ENCODE data around the gene CLEC6A.
"Not testable (repeated sequence)": the region's sequence is repeated elsewhere in the genome, so short reads cannot be mapped to it uniquely, and the experiment has no call there.

CLEC6A gene

DNA sequence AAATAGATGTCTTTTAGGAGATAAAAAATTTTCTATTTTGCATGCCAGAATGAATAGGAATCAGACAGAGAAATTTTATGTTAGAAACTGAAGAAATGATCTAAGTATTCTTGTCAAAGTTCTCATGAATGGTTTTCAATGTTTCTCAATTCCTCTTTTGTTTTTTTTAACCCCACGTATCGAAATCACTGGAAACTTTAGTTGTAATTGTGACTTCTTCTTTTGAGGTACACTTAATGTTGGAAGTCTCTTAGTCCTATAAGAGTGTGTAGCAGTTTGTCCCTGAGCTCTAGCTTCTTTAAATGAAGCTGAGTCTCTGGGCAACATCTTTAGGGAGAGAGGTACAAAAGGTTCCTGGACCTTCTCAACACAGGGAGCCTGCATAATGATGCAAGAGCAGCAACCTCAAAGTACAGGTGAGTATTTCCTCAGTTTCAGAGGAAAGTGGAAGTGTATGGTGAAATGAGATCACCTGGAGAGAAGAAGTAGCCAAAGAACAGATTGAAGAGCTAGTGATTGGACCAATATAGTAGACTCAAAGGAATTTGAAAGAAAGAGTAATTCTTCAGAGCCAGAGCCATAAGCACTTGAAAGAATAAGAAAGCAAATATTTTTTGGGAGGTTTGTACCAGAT is at the start of gene CLEC6A:
CLEC6A (plus strand) TSS at position 236 of the 634 bp plus-strand sequence; CDS start at position 386, 150 bp downstream.
- no peak for DNase-seq (ENCODE audit: low read depth)

DNA sequence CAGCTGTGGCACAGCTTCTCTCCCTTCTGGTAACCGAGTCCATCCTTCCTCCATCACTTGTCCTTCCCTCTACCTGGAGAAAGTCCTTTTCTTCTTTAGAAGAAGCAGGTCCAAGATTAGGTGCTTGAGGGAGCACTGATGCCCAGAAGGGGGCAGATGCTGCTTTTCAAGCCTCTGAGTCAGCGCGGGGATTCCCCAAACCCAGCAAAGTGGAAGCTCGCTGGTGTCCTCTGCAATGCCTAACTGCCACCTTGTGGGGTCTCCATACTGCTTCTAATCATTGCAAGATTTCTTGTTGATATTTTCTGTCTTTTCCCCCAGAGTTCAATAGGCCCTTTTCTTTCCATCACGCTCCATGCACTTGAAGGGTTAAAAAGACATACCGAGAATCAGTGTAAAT is 36.2 kb upstream of the CLEC6A start:
- not testable (repeated sequence) for DNase-seq (ENCODE audit: low read depth)

DNA sequence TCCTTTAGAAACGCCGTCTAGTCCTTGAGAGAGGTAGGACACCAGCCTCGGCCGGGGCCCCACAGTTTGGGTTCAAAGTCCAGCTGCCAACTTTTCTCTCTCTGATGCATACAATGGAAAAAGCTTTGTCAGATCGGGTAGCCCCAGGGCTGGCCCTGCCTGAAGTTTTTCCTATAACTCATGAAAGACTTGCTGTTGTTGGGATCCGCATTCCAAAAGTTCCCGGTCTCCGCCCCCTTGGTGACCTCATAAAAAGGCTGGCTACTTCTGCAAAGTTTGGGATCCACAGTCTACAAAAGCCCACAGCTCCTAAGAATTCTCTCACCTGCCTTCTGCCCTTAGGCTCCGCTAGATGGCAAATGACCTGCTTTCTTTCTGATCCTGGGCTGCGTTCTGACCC is 35.3 kb upstream of the CLEC6A start:
- no peak for DNase-seq (ENCODE audit: low read depth)

DNA sequence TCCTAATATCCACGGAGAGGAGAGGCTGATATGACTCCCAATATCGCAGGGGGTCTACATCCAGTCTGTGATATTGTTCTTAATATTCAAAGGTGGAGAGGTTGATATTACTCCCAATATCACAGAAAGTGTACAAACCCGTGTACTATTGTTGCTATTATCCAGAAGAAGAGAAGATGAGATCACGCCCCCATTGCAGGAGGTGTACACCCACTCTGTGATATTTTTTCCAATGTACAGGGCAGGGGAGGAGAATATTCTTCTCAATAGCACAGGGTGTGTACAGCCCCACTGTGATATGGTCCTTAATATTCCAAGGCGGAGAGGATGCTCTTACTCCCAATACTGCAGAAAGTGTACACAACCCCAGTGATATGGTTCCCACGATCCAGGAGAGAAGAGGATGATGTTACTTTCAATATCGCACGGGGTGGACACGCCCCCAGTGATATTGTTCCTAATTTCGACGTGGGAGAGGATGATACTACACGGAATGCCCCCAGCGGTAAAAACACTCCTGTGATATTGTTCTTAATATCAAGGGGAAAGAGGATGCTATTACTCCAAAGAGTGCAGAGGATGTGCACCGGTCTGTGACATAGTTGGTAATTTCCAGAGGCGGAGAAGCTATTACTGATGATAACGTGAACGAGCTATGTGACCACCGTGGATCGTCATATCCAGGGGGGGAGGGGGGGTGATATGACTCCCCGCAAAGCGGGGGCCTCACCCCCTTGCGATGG is 11.1 kb upstream of the CLEC6A start:
- DNase-seq (ENCODE audit: low read depth) = not testable (repeated sequence)

DNA sequence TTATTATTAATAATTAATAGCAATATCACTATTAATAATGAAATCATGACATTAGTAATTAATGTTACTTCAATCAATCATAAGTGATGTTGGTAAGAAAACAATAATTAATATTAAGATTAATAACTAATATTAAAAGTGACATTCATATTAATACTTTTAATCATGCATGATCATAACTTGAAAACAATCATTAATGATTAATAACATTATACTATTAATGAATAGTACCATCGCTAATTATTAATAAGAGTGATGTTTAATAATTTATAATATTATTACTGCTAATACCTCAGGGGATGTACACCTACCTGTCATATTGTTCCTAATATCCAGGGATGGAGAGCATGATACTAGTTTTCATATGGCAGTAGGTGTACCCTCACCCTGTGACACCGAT is 10.0 kb upstream of the CLEC6A start:
- no peak for DNase-seq (ENCODE audit: low read depth)

DNA sequence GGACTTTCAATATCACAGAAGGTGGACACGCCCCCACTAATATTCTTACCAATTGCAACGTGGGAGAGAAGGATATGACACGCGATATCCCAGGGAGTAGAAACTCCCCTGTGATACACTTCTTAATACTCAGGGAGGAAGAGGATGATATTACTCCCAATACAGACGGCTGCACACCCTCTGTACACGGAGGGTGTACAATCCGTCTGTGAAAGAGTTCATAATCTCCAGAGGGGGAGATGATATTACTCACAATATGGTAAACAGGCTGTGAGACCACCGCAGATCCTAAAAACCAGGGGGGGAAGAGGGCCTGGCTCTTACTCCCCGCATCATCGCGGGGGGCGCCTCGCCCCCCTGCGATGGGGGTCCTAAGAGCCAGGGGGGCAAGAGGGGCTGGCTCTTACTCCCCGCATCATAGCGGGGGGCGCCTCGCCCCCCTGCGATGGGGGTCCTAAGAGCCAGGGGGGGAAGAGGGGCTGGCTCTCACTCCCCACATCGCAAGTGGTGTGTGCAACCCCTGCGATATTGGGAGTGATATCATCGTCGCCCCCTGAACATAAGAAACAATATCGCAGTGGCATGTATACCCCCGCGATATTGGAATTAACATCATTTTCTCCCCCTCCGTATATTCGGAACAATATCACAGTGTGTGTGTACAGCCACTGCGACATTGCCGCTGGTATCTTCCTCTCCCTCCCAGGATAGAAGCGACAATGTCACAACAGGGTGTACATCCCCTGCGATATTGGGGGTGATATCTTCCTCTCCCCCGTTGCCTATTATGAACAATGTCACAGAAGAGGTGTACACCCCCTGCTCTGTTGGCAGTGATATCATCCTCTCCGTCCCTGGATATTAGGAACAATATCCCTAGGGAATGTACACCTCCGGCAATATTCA is 8.9 kb upstream of the CLEC6A start:
- DNase-seq (ENCODE audit: low read depth) = no peak

DNA sequence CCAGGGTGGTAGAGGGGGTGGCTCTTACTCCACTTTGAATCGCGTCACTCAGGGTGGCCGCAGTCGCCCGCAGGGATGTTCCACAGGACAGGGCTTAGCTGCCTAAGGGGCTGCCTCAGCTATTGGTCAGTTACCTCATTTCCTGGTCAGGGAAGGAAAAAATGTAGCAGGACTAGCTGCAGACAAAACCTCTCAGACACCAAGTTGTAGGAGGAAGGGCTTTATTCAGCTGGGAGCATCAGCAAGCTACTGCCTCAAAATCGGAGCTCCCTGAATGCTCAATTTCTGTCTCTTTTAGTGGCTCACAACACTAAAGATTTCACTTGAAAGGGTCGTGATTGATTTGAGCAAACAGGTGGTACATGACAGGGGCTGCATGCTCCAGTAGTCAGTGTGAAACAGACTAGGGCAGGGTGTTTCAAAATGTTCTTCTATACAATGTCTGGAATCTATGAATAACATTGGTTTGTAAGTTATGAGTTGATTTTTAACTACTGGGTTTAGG is 6.4 kb upstream of the CLEC6A start:
- no peak for DNase-seq (ENCODE audit: low read depth)

DNA sequence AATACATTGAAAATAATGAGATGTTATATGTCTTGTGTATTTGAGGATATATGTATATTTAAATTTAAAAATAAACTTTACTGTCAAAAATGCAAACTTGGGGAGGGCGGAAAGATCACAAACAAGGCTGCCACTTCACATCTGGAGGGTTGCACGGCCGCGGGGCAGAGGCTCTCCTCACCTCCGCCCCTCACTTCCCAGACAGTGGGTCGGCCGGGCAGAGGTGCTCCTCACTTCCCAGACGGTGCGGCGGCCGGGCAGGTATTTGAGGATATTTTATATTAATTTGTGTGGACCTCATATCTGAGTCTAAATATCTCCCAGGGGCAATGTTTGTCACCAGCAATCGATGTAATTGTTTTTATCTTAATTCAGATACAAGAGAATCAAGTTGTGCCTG is 3.7 kb upstream of the CLEC6A start:
- DNase-seq (ENCODE audit: low read depth) = no peak

DNA sequence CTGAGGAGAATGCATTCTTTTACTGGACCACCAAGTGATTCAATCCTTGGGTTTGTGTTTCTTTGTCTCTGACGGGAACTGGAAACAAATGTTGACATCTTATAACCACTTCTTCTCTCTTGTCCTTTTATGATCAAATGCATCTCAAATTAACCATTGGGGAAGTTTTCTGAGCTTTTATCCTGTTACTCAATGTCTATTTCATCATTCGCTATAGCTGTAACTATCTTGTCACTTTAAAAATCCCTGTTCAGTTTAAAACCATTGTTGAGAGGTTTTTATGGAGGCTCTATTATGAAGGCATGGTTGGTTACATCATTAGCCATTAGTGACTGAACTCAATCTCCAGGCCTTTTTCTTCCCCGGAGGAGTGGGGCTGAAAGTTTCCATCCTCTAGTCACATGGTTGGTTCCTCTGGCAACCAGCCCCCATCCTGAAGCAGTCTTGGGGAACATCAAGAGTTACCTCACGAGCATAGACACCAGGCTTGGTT is 2.7 kb upstream of the CLEC6A start:
- DNase-seq (ENCODE audit: low read depth) = no peak

DNA sequence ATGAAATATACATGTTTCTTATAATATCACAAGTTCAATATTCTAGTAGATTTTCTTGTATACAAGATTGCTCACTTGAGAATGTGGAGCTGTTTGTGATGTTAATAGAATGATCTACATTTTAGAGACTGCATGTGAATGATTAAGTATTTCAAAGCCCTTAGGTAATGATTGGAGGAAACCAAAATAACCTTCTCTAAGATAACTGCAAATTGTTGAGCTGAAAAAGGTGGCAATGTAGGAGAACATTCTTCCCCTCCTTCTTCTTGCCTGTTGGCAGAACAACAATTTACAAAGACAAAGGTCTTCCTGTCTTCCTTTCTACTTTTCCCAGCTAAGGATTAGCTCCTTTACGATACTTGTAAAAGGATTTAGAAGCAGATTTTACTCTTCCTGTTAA is 2.0 kb upstream of the CLEC6A start:
- DNase-seq (ENCODE audit: low read depth) = no peak

DNA sequence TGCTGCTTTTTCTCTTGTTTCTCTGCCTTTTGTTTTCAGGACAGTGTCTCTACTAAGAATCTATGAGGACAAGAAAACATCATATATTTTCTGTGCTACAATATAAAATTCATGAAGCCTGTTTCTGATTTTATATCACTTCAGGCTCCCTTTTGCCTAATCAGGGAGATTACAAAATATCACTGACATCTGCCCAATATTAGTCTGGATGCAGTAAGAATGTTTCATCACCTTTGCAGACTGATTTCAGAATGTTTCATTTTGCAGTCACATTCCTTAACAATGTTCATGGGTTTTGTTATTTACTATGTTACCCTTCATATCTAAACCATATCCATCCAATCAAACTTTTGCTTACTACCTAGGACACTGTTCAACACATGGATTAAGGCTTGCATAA is 491 bp upstream of the CLEC6A start:
- DNase-seq (ENCODE audit: low read depth) = no peak

DNA sequence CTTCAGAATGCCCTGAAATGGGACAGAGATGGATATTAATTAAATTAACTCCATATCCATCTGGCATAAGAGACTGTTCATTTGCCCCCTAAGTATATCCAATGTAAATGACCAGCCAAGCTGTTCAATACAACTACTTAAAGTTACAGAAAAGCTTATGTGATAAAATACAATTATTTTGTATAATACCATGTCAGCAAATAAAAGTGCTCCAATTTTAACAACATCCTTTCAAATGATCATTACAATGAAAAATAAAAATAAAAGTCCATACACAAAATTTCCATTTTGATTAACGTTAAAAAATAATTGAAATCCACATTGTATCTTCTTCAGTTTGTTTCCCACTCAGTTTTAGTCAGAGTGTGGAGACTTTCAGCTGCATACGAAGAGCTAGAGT is 5.7 kb downstream of the CLEC6A start:
- DNase-seq (ENCODE audit: low read depth) = no peak

DNA sequence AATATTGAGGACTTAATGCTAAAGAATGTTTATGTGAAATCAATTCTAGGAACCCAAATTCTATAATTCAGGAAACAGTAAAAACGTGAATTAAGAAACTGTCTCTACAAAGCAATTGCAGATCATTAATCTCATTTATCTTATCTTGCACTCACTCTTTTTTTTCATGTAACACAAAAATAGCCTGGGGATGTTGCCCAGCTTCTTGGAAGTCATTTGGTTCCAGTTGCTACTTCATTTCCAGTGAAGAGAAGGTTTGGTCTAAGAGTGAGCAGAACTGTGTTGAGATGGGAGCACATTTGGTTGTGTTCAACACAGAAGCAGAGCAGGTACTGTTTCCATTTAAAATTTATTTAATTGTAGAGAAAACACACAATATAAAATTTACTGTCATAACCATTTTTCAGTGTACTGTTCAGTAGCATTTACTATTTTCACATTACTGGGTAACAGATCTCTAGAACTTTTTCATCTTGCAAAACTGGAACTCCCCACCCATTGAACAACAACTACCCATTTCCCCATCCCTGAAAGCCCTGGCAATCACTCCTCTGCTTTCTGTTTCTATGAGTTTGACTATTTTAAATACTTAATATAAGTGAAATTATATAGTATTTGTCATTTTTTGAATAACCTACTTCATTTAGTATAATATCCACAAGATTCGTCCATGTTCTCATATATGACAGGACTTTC is 9.7 kb downstream of the CLEC6A start:
- DNase-seq (ENCODE audit: low read depth) = no peak

DNA sequence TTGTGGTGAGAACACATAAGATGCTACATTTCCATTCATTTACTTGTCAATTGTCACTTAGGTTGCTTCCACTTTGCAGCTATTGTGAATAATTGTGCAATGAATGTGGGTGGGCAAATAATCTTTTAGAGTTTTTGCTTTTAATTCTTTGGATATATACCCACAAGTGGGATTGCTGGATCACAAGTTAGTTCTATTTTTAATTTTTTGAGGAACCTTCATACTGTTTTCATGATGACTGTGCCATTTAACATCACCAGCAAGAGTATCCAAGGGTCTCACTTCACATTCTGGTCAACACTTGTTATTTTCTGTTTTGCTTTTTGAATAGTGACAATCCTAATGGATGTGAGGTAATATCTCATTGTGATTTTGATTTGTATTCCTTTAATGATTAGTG is 10.5 kb downstream of the CLEC6A start:
- no peak for DNase-seq (ENCODE audit: low read depth)

DNA sequence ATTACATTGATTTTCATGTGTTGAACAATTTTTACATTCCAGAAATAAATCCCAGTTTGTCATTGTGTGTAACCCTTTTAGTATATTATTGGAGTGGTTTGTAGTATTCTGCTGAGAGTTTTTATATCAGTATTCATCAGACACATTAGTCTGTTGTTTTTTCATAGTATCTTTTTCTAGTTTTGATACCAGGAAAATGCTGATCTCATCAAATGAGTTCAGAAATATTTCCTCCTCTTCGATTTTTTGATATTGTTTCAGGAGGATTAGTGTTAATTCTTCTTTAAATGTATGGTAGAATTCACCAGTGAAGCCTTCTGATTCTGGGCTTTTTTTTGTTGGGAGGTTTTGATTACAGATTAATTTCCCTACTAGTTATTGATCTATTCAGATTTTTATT is 15.3 kb downstream of the CLEC6A start:
- DNase-seq (ENCODE audit: low read depth) = no peak

DNA sequence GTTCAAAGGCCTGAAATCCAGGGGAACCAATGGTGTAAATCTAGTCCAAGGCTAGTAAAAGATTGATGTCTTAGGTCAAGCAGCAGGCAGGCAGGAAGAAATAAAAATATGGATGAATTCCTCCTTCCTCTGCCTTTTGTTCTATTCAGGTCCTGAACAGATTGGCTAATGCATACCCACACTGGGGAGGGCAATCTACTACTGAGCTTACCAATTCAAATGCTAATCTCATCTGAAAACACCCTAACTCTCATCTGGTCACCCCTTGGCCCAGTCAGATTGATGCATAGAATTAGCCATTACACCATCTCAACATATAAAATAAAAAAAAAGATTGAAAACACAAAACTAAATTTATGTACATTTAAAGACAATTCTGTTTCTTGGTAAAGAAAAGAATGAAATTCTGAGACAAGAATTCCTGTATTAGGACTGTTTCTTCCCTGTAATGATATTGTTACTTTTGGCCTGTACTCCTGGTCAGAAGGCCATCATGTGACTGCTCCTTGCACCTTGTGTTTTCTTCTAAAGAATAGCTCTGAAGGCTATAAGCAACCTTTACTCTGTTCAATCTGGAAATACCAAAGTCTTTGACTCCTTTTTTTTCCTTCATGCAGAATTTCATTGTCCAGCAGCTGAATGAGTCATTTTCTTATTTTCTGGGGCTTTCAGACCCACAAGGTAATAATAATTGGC is 19.9 kb downstream of the CLEC6A start:
- no peak for DNase-seq (ENCODE audit: low read depth)

DNA sequence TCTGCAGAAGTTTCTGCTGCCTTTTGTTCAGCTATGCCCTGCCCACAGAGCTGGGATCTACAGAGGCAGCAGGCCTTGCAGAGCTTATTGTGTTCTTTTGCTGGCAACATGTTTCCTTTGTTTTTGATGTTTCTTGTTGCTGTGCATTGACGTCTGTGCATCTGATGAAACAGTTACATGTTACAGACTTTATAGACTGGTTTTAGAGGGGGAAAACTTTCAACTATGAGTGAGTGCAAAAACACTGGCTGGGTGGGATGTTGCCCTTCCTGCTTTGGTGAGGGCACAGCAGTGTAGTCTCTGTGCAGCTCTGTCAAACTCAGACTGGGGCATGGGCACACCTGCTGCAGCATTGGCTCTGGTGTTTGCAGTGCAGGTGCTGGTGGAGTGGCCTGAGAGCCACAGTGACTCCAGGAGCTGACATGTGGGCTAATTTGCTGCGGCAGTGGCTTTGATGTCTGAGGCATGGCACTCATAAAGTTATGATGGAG is 26.9 kb downstream of the CLEC6A start:
- DNase-seq (ENCODE audit: low read depth) = no peak

DNA sequence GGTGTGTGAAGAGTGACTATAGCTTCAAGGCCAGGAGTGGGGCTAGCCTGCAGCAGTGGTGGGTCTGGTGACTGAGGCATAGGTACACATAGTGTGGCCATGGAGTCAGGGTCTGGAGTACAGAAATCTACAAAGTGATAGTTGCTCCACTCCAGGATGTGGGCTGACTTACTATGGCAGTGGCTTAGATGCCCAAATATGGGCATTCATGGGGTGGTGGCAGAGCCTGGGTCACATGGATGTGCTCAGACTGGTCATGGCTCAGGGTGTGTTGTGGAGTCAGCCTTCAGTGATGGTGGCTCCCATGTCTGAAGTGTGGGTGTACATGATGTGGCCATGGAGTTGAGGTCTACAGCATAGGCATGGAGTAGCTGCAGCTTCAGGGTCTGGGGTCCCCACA is 27.3 kb downstream of the CLEC6A start:
- no peak for DNase-seq (ENCODE audit: low read depth)

DNA sequence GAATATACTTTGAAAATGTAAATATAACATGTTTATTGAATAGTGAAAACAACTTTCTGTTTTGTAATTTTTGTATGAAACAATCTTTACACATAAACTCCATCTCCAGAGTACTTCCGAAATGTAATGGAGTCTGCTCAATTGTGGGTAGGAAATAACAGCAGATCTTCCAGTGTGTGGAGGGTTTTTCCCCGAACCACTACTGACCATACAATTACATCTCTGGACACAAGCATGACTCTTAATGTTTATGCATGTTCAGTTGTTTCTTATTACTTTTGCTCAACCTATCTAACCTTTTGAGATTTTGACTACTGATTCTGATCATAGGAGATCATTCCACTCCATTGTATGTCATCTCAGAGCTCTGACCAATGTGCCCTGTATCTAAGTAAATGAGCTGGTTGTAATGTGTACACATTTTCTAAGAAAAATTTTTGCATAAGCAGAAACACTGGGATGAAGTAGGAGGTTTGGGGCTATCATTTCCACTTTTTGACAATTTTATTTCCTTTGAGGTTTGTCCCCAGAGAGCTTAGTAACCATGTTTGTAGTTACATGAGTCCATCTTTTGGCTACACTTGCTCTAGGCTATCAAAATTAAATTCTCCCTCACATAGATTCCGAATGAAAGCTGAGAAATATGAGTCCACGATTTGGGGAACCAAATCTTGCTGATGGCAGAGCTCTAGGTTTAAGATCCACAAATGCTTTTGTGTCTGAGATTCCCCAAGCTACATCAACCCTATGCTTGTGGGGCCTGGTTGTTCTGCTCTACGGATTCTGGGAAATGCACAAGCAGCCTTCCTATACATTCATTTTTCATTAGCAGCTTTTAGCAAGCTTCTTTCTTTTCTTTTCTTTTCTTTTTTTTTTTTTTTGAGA is 36.1 kb downstream of the CLEC6A start:
- no peak for DNase-seq (ENCODE audit: low read depth)

DNA sequence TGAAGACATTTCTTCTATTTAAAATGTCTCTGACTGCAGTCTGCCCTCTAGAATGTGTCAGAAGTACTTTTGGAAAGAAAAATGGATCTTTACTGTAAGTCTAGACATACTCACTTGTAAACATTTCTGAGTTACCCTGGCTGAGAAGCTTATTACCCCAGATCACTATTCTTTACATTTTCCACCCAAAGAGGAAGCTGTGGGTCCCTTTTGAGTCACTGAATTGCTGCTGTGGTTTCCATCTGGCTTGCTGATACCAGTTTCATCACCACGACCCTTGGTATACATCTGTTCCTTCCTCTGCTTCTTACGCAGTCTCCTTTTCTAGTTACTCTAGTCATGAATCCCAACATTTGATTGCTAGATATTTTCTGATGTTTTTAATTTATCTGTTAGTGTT is 37.3 kb downstream of the CLEC6A start:
- no peak for DNase-seq (ENCODE audit: low read depth)

Measured in ELR (cell line).